Neuronal stem cell (in vitro differentiated cells): ENCODE measurements around the gene B9D1.
A peak's percentile ranks its signal among the peaks of the same experiment; 100 is the strongest.

Experiments used
- DNase-seq: peaks from one replicate; pipeline ENCODE4 v3.0.0-alpha.2; 2013; ENCODE audit warnings: low spot score
- H2AFZ ChIP-seq: one replicate; pipeline ENCODE4 v1.6.1; 2013; ENCODE audit warnings: mild to moderate bottlenecking, low read length, inconsistent platforms
- H2AK5ac ChIP-seq: 2 replicates; pipeline ENCODE4 v1.6.1; 2013; ENCODE audit warnings: low read depth, mild to moderate bottlenecking, inconsistent platforms, low read length, moderate library complexity, mixed read lengths
- H2BK120ac ChIP-seq: 2 replicates; pipeline ENCODE4 v1.6.1; 2013; ENCODE audit warnings: low read depth, mild to moderate bottlenecking, inconsistent platforms, low read length, moderate library complexity, mixed read lengths
- H2BK12ac ChIP-seq: one replicate; pipeline ENCODE4 v1.6.1; 2013; ENCODE audit warnings: low read length, inconsistent platforms
- H2BK15ac ChIP-seq: 2 replicates; pipeline ENCODE4 v1.6.1; 2013; ENCODE audit warnings: mild to moderate bottlenecking, low read length, inconsistent platforms, mixed read lengths
- H2BK5ac ChIP-seq: one replicate; pipeline ENCODE4 v1.6.1; 2013; ENCODE audit warnings: inconsistent platforms, mild to moderate bottlenecking, low read length, moderate library complexity
- H3K14ac ChIP-seq: one replicate; pipeline ENCODE4 v1.6.1; 2013; ENCODE audit warnings: low read length, inconsistent platforms
- H3K18ac ChIP-seq: 2 replicates; pipeline ENCODE4 v1.6.1; 2013; ENCODE audit warnings: low read length, inconsistent platforms
- H3K23ac ChIP-seq: 2 replicates; pipeline ENCODE4 v1.6.1; 2013; ENCODE audit warnings: low read depth, mild to moderate bottlenecking, mixed read lengths, low read length, inconsistent platforms; ENCODE audit not compliant: poor library complexity
- H3K27ac ChIP-seq: replicated peaks from 3 replicates; pipeline ENCODE4 v1.5.1; 2013; ENCODE audit warnings: low read length, inconsistent platforms
- H3K27me3 ChIP-seq, 3 experiments: 2 replicates each; pipeline ENCODE4 v1.6.1; 2013; ENCODE audit warnings: low read length in 3 of 3, mild to moderate bottlenecking in 2 of 3, inconsistent platforms in 1 of 3, low read depth in 1 of 3, mixed read lengths in 1 of 3, moderate library complexity in 1 of 3; ENCODE audit not compliant: control insufficient read depth in 3 of 3, insufficient read depth in 3 of 3
- H3K36me3 ChIP-seq, 2 donors: replicated peaks in 1 of 2; 2 replicates each; pipeline ENCODE4 v1.6.1; 2013; ENCODE audit warnings: low read length in 2 of 2; ENCODE audit not compliant: control insufficient read depth in 2 of 2, insufficient read depth in 2 of 2
- H3K4ac ChIP-seq: 2 replicates; pipeline ENCODE4 v1.6.1; 2013; ENCODE audit warnings: inconsistent platforms, mild to moderate bottlenecking, low read length, moderate library complexity
- H3K4me1 ChIP-seq, 2 donors: 1 replicate in 1 of 2; 2 replicates in 1 of 2; pipeline ENCODE4 v1.6.1; 2013; ENCODE audit warnings: low read length in 2 of 2, low read depth in 1 of 2; ENCODE audit not compliant: control insufficient read depth in 2 of 2, insufficient read depth in 1 of 2
- H3K4me2 ChIP-seq: one replicate; pipeline ENCODE4 v1.6.1; 2013; ENCODE audit warnings: mild to moderate bottlenecking, low read length, inconsistent platforms; ENCODE audit not compliant: insufficient read depth, poor library complexity, severe bottlenecking
- H3K4me3 ChIP-seq, 2 donors: 2 replicates each; pipeline ENCODE4 v1.5.1; 2013; ENCODE audit warnings: low read length in 2 of 2, mild to moderate bottlenecking in 2 of 2, inconsistent platforms in 1 of 2, moderate library complexity in 1 of 2
- H3K79me1 ChIP-seq: one replicate; pipeline ENCODE4 v1.6.1; 2013; ENCODE audit warnings: low read depth, mild to moderate bottlenecking, inconsistent platforms, low read length, moderate library complexity
- H3K9ac ChIP-seq: one replicate; pipeline ENCODE4 v1.6.1; 2013; ENCODE audit warnings: mild to moderate bottlenecking, low read depth, low read length, inconsistent platforms; ENCODE audit not compliant: poor library complexity
- H3K9me3 ChIP-seq, 2 donors: replicated peaks in 1 of 2; 2 replicates each; pipeline versions ENCODE3 to v1.6.1; 2013; ENCODE audit warnings: low read length in 2 of 2, mild to moderate bottlenecking in 2 of 2, inconsistent platforms in 1 of 2, low read depth in 1 of 2, mixed read lengths in 1 of 2, moderate library complexity in 1 of 2; ENCODE audit not compliant: control insufficient read depth in 2 of 2, insufficient read depth in 1 of 2
- H4K8ac ChIP-seq: one replicate; pipeline ENCODE4 v1.6.1; 2013; ENCODE audit warnings: low read depth, mild to moderate bottlenecking, inconsistent platforms, low read length, moderate library complexity
- H4K91ac ChIP-seq: one replicate; pipeline ENCODE4 v1.6.1; 2013; ENCODE audit warnings: low read length, low read depth, mild to moderate bottlenecking, inconsistent platforms; ENCODE audit not compliant: poor library complexity
- WGBS, 2 donors: extraction: QIAGEN DNeasy Blood & Tissue Kit; methylation state at CpG; one replicate each; pipeline ENCODE4 v1.1.7; 2013; ENCODE audit warnings: missing lambda C conversion rate in 2 of 2, mixed read lengths in 1 of 2; ENCODE audit not compliant: insufficient read length in 2 of 2, insufficient replicate concordance in 1 of 2; ENCODE audit errors: extremely low coverage in 2 of 2; 5-methylcytosine and 5-hydroxymethylcytosine counted together

The B9D1 gene

GRCh38 chr17:19341641-19342610 is 20.6 kb downstream of the B9D1 start:
- Histone ChIP-seq H3K18ac (peak overlapping the region; percentile 72), H4K8ac (no peak overlapping the region), H3K4me2 (no peak overlapping the region), H3K79me1 (no peaks in the 10 kb centered on the region), H4K91ac (no peak overlapping the region), H3K9me3 (no peaks in the 10 kb centered on the region), H3K4me1 (peaks cover 15 to 16% of the 10 kb centered on the region in 2 donors), H2BK120ac (no peak overlapping the region), H3K36me3 (peaks cover under 1 to 3% of the 10 kb centered on the region in 2 donors), H2BK5ac (no peak overlapping the region), H3K4me3 (no peak overlapping the region), H3K23ac (no peak overlapping the region), H3K9ac (peak overlapping the region; percentile 14), H3K4ac (no peak overlapping the region), H2AK5ac (peak overlapping the region; percentile 61), H3K27ac (no peak overlapping the region), H2AFZ (no peak overlapping the region), H3K14ac (no peak overlapping the region), H3K27me3 (no peaks in the 10 kb centered on the region), H2BK15ac (no peak overlapping the region), H2BK12ac (no peak overlapping the region)
- WGBS, 2 donors: no CpG with 5 or more reads among the region's 20 CpGs
- no peak for DNase-seq

DNA sequence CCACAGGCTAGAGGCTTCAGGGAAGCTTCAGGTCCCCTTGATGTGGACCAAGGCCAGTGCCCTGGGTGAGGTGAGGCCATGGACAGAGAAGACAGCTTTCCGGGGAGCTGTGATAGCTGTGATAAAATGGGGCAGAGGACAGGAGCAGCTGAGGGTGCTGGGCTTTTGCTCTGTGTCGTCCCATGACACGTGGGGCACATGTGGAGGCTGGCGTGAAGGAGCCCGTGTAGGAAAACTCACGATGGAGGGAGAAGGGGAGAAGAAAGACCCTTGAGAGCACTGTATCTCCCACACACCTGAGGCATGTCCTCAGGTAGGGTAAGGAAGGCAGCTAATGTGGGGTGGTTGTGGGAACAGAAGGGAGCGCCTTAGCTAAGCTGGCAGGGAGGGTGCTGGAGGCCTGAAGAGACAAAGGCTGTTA is 21.3 kb downstream of the B9D1 start:
- no peak overlapping the region for H3K18ac ChIP-seq
- DNase-seq: no peak
- no peak overlapping the region for H2BK12ac ChIP-seq
- H2AK5ac ChIP-seq: no peak overlapping the region
- no peak overlapping the region for H3K4me3 ChIP-seq
- H2BK15ac ChIP-seq: no peak overlapping the region
- H3K4ac ChIP-seq: no peak overlapping the region
- H4K8ac ChIP-seq: no peak overlapping the region
- no peaks in the 10 kb centered on the region for H3K79me1 ChIP-seq
- H2BK120ac ChIP-seq: no peak overlapping the region
- no peaks in the 10 kb centered on the region for H3K9me3 ChIP-seq
- peaks cover 11 to 13% of the 10 kb centered on the region in 2 donors for H3K4me1 ChIP-seq
- H2BK5ac ChIP-seq: no peak overlapping the region
- no peak overlapping the region for H2AFZ ChIP-seq
- peaks cover 2 to 7% of the 10 kb centered on the region in 2 donors for H3K36me3 ChIP-seq
- H4K91ac ChIP-seq: no peak overlapping the region
- no CpG with 5 or more reads among the region's 7 CpGs for WGBS, 2 donors
- no peak overlapping the region for H3K4me2 ChIP-seq
- H3K27ac ChIP-seq: no peak overlapping the region
- no peak overlapping the region for H3K23ac ChIP-seq
- no peak overlapping the region for H3K9ac ChIP-seq
- H3K27me3 ChIP-seq: no peaks in the 10 kb centered on the region
- H3K14ac ChIP-seq: no peak overlapping the region

GRCh38 chr17:19339341-19339815 is 23.1 kb downstream of the B9D1 start:
- H3K4me2 ChIP-seq: no peak overlapping the region
- no peak overlapping the region for H3K23ac ChIP-seq
- no peak overlapping the region for H2BK5ac ChIP-seq
- H2BK120ac ChIP-seq: no peak overlapping the region
- no peaks in the 10 kb centered on the region for H3K79me1 ChIP-seq
- H4K8ac ChIP-seq: no peak overlapping the region
- no peaks in the 10 kb centered on the region for H3K27me3 ChIP-seq
- H2BK12ac ChIP-seq: no peak overlapping the region
- H3K4me3 ChIP-seq: no peak overlapping the region
- DNase-seq: no peak
- WGBS, 2 donors: no CpG with 5 or more reads among the region's 2 CpGs
- no peak overlapping the region for H3K4ac ChIP-seq
- no peak overlapping the region for H2BK15ac ChIP-seq
- H3K4me1 ChIP-seq: peaks cover 11 to 13% of the 10 kb centered on the region in 2 donors
- H3K9ac ChIP-seq: no peak overlapping the region
- no peak overlapping the region for H3K18ac ChIP-seq
- H3K14ac ChIP-seq: no peak overlapping the region
- H3K27ac ChIP-seq: no peak overlapping the region
- H3K9me3 ChIP-seq: no peaks in the 10 kb centered on the region
- no peak overlapping the region for H4K91ac ChIP-seq
- peaks cover 2 to 25% of the 10 kb centered on the region in 2 donors for H3K36me3 ChIP-seq
- H2AK5ac ChIP-seq: no peak overlapping the region
- no peak overlapping the region for H2AFZ ChIP-seq
